HG03064 (cell line): ENCODE measurements around the gene PLEKHM1.
"Not testable (repeated sequence)": the region's sequence is repeated elsewhere in the genome, so short reads cannot be mapped to it uniquely, and the experiment has no call there.

Experiments used
- ATAC-seq: cut with Tn5 transposase; IDR thresholded peaks from one replicate; pipeline ENCODE4 v1.9.1; 2021; ENCODE audit warnings: low read depth; ENCODE audit not compliant: unreplicated experiment

The PLEKHM1 gene

DNA sequence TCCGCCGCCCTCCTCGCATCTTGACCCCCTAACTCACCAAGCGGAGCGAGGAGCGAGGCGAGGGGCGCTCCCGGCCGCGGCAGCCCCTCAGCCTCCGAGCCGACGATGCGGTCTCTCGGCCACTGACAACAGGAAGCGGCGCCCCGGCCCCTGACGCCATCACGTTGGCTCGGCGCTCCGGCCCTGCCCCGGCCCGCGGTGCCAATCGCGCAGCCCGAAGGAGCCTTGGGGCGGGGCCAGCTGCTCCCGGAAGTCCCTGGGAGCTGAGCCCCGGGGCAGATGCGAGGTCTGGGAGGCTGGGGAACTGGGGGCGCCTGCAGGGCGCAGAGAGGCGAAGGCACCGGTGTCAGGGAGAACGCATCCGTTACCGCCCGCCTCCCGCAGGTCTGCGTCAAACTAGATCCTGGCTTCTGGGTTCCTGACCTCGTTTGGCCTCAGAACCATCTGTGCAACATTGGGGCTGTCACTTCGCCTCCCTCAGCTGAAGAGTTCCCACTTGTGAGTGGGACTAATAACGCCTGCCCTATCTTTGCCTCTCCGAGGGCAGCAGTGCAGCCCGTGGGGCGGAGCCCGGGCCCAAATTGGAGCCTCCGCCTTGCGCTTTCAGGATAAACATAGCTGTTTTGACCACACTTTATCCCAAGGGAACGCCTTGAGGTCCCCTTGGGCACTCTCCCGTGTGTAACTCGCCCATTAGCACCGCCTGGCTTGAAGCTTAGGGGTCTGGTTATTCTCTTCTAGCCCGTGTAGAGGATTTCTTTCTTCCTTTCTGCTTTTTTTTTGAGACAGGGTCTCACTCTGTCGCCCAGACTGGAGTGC lies at the start of gene PLEKHM1:
PLEKHM1 (minus strand) TSS at position 107 of the 819 bp plus-strand sequence. CDS start 8,237 bp downstream, outside the sequence.
- ATAC-seq = peak; percentile 92

DNA sequence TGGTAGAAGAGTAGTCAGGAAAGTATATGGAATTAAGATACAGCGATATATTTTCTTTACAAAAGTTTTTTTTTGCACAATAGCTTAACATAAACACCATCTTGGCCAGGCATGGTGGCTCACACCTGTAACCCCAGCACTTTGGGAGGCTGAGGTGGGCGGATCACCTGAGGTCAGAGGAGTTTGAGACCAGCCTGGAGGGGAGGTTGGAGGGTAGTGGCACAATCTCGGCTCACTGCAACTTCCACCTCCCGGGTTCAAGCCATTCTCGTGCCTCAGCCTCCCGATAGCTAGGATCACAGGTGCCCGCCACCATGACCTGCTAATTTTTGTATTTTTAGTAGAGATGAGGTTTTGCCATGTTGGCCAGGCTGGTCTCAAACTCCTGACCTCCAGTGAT lies 47.6 kb upstream of the PLEKHM1 start:
- not testable (repeated sequence) for ATAC-seq

DNA sequence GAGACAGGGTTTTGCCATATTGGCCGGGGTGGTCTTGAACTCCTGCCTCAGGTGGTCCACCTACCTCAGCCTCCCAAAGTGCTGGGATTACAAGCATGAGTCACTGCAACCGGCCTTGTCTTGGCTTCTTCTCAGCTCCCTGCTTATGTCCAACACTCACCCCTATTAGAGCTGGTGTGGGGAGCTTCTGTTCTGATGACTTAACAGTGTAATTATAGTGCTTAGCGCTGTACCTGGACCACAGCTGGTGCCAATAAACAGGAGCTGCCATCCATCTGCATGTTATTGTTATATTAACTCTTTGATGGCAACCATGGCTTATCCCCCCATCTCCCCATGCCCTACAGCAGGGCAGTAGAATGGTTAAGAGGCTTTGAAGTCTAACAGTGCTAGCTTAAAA lies 15.6 kb upstream of the PLEKHM1 start:
- not testable (repeated sequence) for ATAC-seq

DNA sequence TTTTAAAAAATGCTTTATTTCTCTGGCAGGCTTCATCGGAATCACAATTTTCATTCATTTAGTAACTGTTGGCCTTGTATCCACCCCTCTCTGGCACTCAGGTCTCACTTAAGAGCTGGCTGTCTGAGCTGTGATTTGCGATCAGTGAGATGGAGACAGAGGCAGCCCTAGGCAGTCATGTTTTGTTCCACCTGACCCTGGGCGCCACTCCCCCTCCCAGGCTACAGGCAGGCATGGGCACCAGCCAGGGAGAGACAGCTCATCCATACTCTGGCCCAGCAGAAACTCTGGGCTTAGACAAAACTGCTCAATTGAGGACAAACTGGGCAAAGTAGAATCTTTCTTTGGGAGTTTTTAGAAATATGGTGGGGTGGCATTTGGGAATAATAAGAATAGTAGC lies 14.7 kb upstream of the PLEKHM1 start:
- ATAC-seq = not testable (repeated sequence)

DNA sequence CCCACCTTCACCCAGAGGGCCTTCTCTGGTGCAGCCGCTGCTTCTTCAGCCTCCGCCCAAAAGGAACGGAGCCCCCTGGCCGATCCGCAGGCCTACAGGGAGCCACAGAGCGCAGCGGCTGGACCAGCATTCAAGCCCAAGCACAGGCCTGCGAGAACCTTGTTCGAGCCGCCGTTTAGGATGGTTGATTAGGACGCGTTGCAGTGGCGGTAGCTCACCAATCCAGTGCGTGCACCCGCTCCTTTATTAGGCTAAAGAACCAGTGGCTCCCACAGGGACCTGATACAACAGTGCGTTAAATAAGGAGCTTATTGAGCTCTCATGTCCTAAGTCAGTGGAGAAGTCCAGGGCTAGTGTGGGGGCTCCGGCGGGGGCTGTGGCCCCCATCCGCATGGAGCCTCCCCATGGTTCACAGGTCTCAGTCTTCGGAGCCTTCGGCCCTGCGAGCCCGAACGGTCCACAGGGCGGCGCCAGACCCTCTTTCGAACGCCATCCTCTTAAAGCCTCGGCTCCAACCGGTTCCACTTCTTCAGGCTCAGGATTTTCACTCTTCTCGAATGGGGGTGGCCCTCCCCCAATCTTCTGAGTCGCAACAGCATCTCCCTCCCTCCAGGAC lies 10.7 kb upstream of the PLEKHM1 start:
- not testable (repeated sequence) for ATAC-seq

DNA sequence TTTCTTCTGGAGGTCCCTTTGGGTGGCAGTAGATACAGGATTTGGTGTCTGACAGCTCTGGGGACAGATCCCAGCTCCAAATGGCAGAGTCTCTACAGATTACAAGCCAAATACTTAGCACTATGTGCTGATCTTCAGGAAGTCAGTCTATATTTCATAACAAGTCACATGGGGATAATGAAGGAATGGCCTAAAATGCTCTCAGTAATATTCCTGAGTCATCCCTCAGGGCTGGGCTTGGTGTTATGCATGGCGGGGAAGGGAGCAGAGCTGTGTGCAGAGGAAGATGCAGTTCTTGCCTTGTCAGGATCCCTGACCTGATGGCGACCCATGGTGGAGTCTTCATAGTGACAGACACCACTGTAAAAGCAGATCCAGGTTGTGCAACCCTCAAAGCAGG lies 10.0 kb upstream of the PLEKHM1 start:
- ATAC-seq = not testable (repeated sequence)

DNA sequence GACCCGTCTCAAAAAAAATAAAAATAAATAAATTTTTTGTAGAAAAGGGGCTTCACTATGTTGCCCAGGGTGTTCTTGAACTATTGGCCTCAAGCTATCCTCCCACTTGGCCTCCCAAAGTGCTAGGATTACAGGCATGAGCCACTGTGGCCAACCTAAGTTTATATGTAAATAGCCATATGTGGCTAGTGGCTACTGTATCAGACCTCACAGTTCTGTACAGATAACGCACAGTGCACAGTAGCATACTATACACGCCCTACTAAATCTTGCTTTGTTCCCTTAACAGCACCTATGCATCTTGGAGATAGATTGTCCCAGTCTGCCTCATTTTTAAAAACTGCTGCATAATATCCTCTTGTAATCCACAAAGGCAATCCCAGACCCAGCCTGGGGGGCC lies 8.7 kb upstream of the PLEKHM1 start:
- ATAC-seq = not testable (repeated sequence)

DNA sequence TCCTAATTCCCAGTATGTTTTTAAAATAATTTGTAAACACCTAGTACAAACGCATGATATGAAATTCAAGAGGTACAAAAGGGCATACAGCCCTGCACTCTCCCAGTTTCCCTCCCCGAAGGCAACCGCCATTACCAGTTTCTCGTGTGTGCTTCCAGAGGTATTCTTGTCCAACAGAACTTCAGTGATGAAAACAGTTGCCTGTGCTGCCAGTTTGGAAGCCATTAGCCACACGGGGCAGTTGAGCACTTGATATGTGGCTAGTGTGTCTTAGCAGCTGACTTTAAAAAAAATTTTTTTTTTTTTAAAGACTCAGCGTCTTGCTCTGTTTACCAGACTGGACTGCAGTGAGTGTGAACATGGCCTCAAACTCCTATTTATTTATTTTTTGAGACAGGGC lies 7.9 kb upstream of the PLEKHM1 start:
- ATAC-seq = not testable (repeated sequence)

DNA sequence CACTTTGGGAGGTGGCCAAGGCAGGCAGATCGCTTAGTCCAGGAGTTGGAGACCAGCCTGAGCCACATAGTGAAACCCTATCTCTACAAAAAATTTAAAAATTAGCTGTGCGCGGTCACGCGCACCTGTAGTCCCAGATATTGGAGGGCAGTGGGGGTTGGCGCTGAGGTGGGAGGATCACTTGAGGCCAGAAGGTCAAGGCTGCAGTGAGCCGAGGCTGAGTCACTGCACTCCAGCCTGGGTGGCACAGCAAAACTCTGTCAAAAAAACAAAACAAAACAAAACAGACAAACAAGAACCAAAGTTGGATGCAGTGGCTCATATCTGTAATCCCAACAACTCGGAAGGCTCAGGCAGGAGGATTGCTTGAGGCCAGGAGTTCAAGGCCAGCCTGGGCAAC lies 6.9 kb upstream of the PLEKHM1 start:
- ATAC-seq = not testable (repeated sequence)

DNA sequence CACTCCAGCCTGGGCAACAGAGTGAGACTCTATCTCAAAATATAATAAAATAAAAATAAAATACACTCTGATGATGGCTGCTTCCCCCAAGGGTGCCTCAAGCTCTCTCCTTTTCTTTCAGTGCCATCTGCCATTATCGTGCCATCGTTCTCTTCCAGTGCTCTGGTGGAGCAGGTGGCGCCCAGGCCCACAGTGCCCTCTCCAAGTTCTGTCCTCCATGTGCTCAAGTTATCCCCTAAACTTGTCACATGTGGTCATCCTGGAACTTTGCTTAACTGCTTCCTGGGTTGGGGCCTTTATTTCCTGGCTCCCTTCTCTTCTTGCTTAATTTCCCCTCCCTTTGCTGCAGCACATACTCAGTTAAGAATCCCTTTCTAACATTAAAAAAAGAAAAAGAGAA lies 6.0 kb upstream of the PLEKHM1 start:
- not testable (repeated sequence) for ATAC-seq

DNA sequence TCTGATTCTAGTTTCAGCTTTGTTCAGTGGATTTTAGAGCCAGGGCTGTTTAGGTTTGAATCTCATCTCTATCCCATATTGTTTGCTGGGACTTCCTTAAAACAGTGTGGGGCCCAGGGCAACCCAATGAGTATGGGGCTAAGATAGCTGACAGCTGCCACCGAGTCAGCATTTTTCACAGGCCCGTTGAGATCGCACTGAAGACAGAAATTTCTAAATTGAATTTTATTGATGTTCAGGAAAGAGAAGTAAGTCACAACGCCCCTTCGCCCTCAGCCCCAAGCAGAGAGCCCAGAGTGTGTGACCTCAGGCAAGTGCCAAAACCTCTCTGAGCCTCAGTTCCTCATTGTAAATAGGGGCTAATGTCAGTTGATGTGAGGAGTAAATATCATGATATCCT lies 4.0 kb upstream of the PLEKHM1 start:
- ATAC-seq = not testable (repeated sequence)

DNA sequence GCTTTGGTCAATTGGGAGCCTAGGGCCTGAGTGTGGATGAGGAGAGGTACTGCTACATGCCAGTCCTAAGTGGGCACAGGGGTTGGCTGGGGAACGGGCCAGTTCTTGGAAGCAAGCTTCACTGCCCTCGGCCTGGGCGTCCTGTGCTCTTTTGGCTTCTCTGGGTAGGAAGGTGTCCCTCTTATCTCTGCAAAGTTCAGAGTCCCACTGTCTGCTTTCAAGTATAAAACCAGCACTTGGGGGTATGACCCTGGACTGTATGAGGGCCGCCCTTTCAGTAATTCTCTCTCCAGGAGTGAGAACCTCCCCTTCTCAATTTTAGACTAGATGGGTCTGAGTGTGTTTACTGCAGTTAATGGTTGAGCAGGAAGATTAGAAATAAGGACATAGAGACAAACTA lies 1.6 kb upstream of the PLEKHM1 start:
- not testable (repeated sequence) for ATAC-seq

DNA sequence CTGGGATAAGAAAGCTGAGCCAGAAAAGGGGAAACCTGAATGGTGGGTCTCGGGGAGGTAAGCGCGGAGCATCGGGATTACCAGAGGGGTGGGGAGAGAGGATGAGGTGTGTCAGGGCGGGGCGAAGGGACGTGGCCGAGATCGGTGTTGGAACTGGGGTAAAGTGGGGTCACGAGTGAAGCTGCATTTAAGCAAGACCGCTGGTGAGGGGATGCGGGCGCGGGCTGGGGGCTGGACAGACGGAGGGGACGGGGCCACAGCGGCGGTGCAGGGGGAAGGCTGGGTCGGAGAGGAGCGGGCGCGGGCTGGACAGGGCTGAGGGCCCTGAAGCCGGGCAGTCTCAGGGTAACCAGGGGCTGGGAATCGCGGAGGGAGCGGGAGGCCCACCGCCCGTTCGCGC lies 323 bp downstream of the PLEKHM1 start:
- ATAC-seq = peak; percentile 11

DNA sequence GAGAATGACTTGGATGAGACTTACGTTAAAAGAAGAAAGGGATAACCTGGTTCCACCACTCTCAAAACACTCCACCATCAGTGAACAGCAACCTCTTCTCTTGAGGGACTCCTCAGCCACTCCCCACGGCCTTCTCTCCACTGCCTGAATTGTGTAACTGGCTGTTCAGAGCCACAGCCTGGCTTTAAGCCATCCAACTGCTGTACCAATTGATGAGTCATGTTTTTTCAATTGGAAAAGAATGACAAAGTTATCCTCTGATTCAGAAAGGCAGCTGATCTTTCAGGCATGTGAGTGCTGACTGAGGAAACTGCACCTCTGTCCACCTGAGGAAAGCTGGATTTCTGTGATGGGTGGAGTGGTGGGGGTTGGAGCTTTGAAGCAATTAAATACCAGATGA lies 2.8 kb downstream of the PLEKHM1 start:
- ATAC-seq = not testable (repeated sequence)

DNA sequence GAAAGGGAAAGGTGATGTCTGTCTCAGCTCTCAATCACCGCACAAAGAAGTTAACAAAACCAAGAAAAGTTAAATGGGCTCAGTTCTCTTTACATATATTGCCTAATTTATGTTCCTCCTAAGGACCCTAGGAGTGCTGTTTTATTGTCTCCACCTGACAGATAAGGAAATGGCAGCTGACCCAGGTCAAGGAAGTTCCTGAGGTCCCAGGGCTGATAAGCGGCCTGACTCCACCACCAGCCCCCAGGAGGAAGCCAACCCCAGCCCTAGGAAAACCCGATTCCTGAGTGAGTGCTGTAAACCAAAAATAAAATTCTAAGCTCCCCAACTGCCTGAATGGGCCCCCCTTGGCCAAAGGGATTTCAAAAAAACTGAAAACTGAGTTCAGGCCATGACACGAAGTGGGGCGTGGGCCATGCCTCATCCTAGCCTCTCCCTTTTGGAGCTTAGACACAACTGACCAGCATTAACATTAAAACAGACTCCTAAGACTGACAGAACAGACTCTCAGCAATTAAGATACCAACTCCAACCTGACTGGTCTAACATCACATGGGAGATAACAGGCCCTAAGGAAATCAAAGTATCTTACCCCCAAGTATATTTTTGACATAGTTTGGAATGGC lies 6.8 kb downstream of the PLEKHM1 start:
- ATAC-seq = not testable (repeated sequence)

DNA sequence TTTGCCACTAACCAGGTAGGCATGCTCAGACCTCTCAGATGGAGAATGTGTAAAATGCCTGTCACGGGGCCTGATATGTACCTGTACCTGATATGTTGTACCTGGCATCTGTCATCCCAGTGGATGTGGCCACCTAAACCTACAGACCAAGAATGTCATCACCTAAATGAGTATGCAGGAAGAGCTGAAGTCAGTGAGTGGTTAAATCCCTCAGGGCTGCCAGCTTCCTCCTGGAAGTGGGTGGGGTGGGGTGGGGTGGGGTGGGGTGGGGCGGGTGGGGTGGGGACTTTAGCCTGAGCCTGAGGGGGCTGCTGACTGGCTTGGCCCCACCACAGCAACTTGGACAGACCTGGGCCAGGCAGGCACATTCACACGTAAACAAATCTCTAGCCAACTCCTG lies 7.3 kb downstream of the PLEKHM1 start:
- ATAC-seq = not testable (repeated sequence)

DNA sequence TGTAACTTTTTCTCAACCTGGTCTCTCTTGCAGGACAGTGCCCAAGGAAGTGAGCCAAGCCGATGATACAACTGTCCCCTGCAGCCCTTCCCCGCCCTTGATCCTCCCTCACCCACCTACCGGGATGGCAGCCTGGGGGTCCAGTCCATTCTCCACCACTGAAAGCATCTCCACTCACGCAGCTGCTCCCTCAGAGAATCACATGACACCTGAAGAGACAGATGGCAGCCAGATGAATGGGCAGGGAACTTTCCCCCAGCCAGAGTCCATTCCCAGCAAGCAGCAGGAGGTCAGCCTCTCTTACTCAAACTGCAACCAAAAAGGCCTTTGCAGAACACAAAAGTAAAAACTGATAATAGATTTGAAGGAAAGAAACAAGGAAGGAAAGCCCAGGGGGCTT lies 8.2 kb downstream of the PLEKHM1 start:
- ATAC-seq = not testable (repeated sequence)

DNA sequence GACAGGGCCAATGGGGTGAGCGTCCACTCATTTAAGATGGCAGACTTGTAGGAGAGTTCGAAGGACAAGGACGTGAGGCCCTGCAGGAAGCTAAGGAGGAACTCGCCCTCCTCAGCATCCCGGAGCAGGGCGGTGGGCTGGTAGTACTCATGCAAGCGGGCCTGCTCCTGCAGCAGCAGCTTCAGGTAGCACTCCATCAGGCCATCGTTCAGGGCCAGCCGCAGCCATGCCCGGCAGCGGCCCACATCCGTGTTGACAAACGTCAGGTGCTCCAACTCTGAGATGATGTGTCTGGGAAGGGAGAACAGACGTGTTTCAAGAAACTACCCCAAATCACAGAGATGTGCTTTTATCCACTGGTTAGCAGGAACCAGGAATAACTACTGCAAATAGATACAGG lies 15.1 kb downstream of the PLEKHM1 start:
- ATAC-seq = not testable (repeated sequence)

DNA sequence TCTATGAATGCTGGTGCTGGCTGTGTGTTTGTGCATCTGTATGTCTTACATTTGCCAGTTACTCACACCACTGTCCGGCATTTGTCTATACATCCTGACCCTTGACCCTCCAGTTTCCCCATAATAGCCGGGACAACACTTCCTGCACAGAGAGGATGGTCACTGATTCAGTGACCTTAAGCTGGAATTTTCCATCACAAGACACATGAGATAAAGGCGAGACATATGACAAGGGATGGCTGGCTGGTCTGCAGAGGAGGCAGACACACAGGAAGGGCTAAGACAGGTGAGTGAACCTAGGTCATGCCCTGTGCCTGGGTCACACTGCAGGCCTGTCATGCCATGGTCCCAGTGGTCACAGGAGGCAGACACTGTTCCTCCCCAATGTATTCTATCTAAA lies 18.3 kb downstream of the PLEKHM1 start:
- not testable (repeated sequence) for ATAC-seq

DNA sequence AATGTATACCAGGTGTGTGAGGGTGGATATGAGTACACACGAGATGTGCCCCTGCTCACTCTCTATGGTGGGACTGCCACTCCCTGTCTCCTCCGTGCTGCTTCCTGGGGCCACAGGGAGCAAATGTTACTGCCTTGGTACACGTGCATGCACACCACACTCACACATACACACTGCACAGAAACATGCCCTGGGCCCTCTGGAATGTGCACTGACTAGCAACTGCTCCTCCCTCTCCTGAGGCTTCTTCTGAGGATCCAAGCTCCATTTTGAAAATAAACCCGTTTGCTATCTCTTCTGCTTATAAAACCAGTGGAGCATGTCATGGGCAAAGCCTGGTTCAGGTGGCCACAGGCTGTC lies 21.3 kb downstream of the PLEKHM1 start:
- not testable (repeated sequence) for ATAC-seq
